Measurements from ENCODE around the gene ELMOD1.
"Not testable (repeated sequence)": the region's sequence is repeated elsewhere in the genome, so short reads cannot be mapped to it uniquely, and the experiment has no call there.

ELMOD1 gene

DNA sequence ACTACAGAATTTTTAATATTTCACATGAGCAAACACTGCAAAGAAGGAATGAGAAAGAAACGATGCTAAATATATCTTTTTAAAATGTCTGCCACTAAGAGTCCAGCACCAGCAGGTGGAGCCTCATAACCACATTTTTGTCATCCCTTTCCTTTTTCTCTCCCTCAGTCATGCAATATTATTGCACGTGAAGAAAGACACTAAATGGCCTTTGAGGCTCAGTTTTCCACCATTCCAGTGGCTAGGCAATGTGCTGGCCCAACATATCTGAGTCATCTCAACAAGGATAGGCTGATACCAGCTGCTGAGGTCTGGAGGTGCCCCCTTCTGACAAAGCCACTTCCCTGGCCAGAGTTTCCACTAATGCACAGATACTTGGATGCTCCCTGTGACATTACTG is 27.2 kb upstream of the ELMOD1 start:
- H3K9me3 ChIP-seq (ENCODE audit: low read depth, low read length), result no peaks in the 10 kb centered on the region
- no peak overlapping the region for H3K9ac ChIP-seq (ENCODE audit: insufficient read length)
- TF ChIP-seq FOXP2 (optimal IDR thresholded peaks at IDR 0.05; ENCODE audit: control extremely low read depth, extremely low read length, insufficient read depth) (no peak), EZH2 (IDR thresholded peaks at IDR 0.05) (no peak), POLR2AphosphoS5 (IDR thresholded peaks at IDR 0.05; ENCODE audit: borderline replicate concordance, low read depth, low read length) (no peak)
- DNase-seq (ENCODE audit: low read depth, low spot score), result no peak
- no peak overlapping the region for H3K27ac ChIP-seq
- H3K36me3 ChIP-seq (ENCODE audit: insufficient read depth, low read length), result peaks cover 11% of the 10 kb centered on the region; the same call in 1 of the 2 replicates
- H3K4me3 ChIP-seq, result peak overlapping the region; percentile 80

DNA sequence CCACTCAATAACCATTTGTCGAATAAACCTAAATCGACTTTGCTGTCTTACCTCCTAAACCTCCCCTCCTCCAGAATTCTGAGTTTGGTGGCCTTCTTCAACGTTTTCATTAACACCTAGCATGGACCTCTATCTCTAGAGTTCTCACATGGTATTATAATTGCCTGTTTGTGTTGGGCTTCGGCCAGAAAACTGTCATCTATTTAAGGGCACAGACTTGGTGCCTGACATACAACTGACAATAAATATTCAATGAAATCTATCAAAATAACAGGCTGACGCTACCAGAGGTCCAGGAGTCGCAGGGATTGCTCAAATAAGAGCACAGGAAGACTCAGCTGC is 26.1 kb upstream of the ELMOD1 start:
- TF ChIP-seq POLR2AphosphoS5 (IDR thresholded peaks at IDR 0.05; ENCODE audit: borderline replicate concordance, low read depth, low read length) (no peak), EZH2 (IDR thresholded peaks at IDR 0.05) (no peak), FOXP2 (optimal IDR thresholded peaks at IDR 0.05; ENCODE audit: control extremely low read depth, extremely low read length, insufficient read depth) (no peak)
- no peak overlapping the region for H3K27ac ChIP-seq
- no peaks in the 10 kb centered on the region for H3K9me3 ChIP-seq (ENCODE audit: low read depth, low read length)
- H3K4me3 ChIP-seq, result peak overlapping the region; percentile 80
- H3K9ac ChIP-seq (ENCODE audit: insufficient read length), result peak overlapping the region; percentile 61
- no peak for DNase-seq (ENCODE audit: low read depth, low spot score)
- 0 out of 2 replicates have a peak, but pooled peaks cover 2% of the 10 kb centered on the region for H3K36me3 ChIP-seq (ENCODE audit: insufficient read depth, low read length)

DNA sequence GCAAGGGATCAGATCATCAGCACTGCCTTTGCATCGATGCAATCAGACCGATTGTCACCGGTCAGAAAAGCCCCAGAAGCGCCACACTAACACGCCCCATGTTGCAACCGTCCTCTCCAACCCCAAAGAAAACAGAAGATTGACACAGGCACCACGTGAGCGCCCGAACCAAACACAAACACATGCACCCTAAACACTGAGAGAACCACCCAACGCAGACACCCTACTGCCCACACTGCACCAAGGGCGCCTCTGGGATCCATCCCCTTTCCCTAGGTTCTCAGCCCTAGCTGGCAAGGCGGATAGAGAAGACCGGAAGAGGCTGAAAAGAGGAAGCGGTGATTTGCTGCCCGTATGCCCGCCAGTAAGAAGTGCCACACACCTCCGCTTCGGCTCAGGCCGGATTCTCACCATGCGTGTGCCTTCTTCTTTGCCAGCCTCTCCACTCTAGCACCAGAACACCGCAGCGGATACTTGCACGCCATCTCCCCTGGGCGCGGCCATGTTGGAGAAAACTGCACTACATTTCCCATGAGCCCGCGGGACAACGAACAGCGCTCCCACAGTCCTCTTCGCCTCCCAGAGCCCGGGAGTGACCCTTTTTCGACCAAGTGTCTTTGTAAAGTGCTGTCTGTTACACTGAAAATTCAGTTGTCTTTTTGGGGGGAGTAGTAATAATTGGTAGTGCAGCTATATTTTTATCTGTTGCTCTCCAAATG is 25.6 kb upstream of the ELMOD1 start, which contains the start of gene ALKBH8:
Gene ALKBH8 (minus strand): TSS at position 517 of the 719 bp plus-strand sequence. CDS start 4,842 bp downstream, outside the sequence.
- TF ChIP-seq POLR2AphosphoS5 (IDR thresholded peaks at IDR 0.05; ENCODE audit: borderline replicate concordance, low read depth, low read length), result peak; percentile 71
- no peak for TF ChIP-seq EZH2 (IDR thresholded peaks at IDR 0.05)
- no peaks in the 10 kb centered on the region for H3K36me3 ChIP-seq (ENCODE audit: insufficient read depth, low read length)
- peak within 1 kb of the TSS; percentile 4; the same call in 1 of the 2 replicates for H3K27ac ChIP-seq
- DNase-seq (ENCODE audit: low read depth, low spot score), result no peak
- H3K9me3 ChIP-seq (ENCODE audit: low read depth, low read length), result no peaks in the 10 kb centered on the region
- peak within 1 kb of the TSS; percentile 80 for H3K4me3 ChIP-seq
- peak within 1 kb of the TSS; percentile 61 for H3K9ac ChIP-seq (ENCODE audit: insufficient read length)

DNA sequence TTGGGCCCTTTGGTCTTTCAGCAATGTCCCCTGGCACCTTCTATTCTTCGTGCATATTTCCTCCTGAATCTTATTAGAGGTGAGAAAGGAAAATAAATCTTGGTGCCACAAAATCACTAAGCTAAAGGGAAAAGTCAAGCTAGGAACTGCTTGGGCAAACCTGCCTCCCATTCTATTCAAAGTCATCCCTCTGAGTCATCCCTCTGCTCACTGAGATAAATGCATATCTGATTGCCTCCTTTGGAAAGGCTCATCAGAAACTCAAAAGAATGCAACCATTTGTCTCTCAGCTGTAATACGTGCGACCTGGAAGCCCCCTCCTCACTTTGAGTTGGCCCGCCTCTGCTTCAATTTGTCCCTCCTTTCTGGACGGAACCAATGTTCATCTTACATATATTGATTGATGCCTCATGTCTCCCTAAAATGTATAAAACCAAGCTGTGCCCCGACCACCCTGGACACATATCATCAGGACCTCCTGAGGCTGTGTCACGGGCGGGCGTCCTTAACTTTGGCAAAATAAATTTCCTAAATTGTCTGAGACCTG is 24.9 kb upstream of the ELMOD1 start:
- not testable (repeated sequence) for H3K36me3 ChIP-seq (ENCODE audit: insufficient read depth, low read length); H3K9me3 ChIP-seq (ENCODE audit: low read depth, low read length); H3K27ac ChIP-seq; DNase-seq (ENCODE audit: low read depth, low spot score)
- Histone ChIP-seq H3K4me3 (peak overlapping the region; percentile 80), H3K9ac (ENCODE audit: insufficient read length) (peak overlapping the region; percentile 61)

DNA sequence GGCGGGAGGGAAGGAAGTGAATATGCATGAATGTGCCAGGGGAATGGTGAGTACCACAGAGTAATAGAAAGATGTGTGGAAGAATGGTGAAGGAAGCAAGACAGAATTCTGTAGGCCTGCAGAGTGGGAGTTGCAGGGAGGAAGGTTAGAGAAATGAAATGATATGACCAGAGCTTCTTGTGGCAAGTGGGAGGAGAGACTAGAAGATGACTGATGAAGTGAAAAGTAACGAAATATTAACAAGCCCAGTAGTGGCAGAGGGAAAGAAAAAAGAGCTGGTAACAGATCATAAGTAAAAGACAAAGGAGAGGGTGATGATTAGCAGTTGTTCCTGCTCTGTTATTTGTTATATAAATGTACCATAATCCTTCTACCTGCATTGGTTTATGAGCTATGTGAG is 24.4 kb upstream of the ELMOD1 start:
- Histone ChIP-seq H3K4me3 (no peak overlapping the region), H3K36me3 (ENCODE audit: insufficient read depth, low read length) (no peaks in the 10 kb centered on the region), H3K27ac (no peak overlapping the region), H3K9me3 (ENCODE audit: low read depth, low read length) (no peaks in the 10 kb centered on the region), H3K9ac (ENCODE audit: insufficient read length) (no peak overlapping the region)
- TF ChIP-seq EZH2 (IDR thresholded peaks at IDR 0.05) (no peak), POLR2AphosphoS5 (IDR thresholded peaks at IDR 0.05; ENCODE audit: borderline replicate concordance, low read depth, low read length) (no peak), FOXP2 (optimal IDR thresholded peaks at IDR 0.05; ENCODE audit: control extremely low read depth, extremely low read length, insufficient read depth) (no peak)
- DNase-seq (ENCODE audit: low read depth, low spot score), result no peak

DNA sequence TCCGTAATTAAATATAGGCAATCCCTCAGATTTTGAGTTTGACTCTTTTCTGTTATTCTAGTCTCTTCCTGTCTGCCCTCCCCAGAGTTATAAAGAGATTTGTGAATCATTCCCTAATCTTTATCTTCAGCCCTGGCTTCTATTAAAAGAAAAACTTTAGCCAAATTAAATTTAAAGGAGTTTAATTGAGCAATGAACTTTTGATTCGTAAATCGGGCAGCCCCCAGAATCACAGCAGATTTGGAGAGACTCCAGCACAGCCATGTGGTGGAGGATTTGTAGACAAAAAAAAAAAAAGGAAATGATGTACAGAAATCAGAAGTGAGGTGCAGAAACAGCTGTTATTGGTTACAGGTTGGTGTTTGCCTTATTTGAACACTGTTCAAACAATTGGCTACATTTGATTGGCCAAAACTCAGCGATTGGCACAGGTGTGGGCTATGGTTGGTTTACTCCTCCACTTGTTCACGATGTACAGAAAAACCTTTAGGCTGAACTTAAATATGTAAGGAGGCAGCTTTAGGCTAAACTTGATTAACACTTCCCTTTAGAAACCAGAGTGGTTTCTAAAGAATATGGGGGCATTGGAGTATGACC is 23.1 kb upstream of the ELMOD1 start:
- no peak for DNase-seq (ENCODE audit: low read depth, low spot score)
- Histone ChIP-seq H3K27ac (no peak overlapping the region), H3K36me3 (ENCODE audit: insufficient read depth, low read length) (no peaks in the 10 kb centered on the region), H3K9me3 (ENCODE audit: low read depth, low read length) (no peaks in the 10 kb centered on the region), H3K4me3 (no peak overlapping the region), H3K9ac (ENCODE audit: insufficient read length) (no peak overlapping the region)
- no peak for TF ChIP-seq POLR2AphosphoS5 (IDR thresholded peaks at IDR 0.05; ENCODE audit: borderline replicate concordance, low read depth, low read length)
- no peak for TF ChIP-seq FOXP2 (optimal IDR thresholded peaks at IDR 0.05; ENCODE audit: control extremely low read depth, extremely low read length, insufficient read depth)
- TF ChIP-seq EZH2 (IDR thresholded peaks at IDR 0.05), result no peak

DNA sequence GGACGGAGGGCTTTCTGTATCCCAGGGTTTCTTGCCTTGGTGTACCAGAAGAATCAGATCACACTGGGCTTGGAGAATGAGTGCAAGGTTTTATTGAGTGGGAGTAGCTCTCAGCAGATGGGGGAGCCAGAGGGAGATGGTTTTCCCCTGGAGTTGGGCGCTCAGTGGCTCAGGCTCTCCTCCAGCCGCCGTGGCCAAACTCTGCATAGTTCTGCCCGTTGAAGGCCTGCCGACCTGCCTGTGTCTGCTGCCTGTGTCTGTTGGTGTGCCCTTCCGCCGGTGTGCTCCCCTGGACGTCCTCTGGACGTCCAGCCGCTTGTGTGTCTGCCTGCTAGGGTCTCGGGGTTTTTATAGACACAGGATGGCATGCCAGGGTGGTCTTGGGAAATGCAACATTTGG is 20.9 kb upstream of the ELMOD1 start:
- no peak overlapping the region for H3K4me3 ChIP-seq
- no peaks in the 10 kb centered on the region for H3K36me3 ChIP-seq (ENCODE audit: insufficient read depth, low read length)
- no peak for DNase-seq (ENCODE audit: low read depth, low spot score)
- H3K9me3 ChIP-seq (ENCODE audit: low read depth, low read length), result no peaks in the 10 kb centered on the region
- no peak overlapping the region for H3K27ac ChIP-seq
- TF ChIP-seq FOXP2 (optimal IDR thresholded peaks at IDR 0.05; ENCODE audit: control extremely low read depth, extremely low read length, insufficient read depth) (no peak), POLR2AphosphoS5 (IDR thresholded peaks at IDR 0.05; ENCODE audit: borderline replicate concordance, low read depth, low read length) (no peak), EZH2 (IDR thresholded peaks at IDR 0.05) (no peak)
- no peak overlapping the region for H3K9ac ChIP-seq (ENCODE audit: insufficient read length)

DNA sequence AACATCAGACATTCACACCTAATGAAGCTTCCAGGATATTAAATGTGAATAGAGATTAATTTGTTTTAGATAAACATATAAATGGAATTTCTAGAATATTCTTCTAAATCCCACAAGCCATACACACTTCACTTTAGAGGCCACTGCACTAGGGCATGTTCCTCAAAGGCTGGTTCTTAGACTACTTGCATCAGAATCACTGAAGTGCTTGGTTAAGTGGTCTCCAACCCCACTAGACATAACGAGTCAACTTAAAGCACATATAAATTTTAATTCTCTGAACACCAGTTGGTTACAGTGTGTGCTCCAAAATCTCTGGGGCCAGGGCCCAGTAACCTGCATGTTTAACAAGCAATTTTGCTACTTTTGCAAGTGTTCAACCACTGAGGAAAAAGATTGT is 17.5 kb upstream of the ELMOD1 start:
- no peak for TF ChIP-seq FOXP2 (optimal IDR thresholded peaks at IDR 0.05; ENCODE audit: control extremely low read depth, extremely low read length, insufficient read depth)
- no peak for TF ChIP-seq POLR2AphosphoS5 (IDR thresholded peaks at IDR 0.05; ENCODE audit: borderline replicate concordance, low read depth, low read length)
- no peak for TF ChIP-seq EZH2 (IDR thresholded peaks at IDR 0.05)
- no peaks in the 10 kb centered on the region for H3K9me3 ChIP-seq (ENCODE audit: low read depth, low read length)
- no peak overlapping the region for H3K27ac ChIP-seq
- DNase-seq (ENCODE audit: low read depth, low spot score), result no peak
- no peak overlapping the region for H3K9ac ChIP-seq (ENCODE audit: insufficient read length)
- H3K4me3 ChIP-seq, result no peak overlapping the region
- H3K36me3 ChIP-seq (ENCODE audit: insufficient read depth, low read length), result no peaks in the 10 kb centered on the region

DNA sequence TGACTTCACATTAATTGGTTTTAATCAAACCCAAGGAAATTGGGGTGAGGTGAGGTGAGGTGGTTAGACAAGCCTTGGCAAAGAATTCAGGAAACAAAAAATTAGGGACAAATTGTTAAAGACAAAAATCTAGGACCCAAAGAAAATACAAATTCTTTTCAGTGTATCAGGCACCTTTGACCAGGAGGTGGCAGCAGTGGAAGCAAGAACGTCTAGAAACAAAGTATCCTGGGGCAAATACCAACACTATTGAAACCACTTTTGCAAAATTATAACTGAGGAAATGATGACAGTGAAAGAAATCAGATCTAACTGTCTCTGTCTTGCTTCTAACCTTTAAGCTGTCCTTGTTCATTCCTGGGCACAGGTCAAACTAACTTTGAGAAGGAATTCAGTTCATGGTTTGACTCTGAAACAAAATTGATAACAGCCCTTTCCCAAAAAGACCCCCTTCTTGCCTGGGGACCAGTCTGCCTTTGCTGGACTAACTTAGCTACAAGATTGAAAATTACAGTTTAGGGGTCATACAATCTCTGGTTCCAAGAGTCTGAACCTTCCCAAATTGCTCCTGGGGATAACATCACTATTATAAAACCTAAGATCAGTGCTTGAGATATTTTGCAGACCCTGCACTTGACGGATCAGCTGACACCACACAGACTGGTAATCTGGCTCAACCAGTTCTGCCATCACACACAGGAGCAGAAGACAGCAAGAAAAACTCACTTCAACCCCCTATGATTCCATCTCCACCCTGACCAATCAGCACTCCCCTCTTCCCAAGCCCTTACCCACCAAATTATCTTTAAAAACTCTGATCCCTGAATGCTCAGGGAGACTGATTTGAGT is 14.2 kb upstream of the ELMOD1 start:
- H3K36me3 ChIP-seq (ENCODE audit: insufficient read depth, low read length); H3K4me3 ChIP-seq; DNase-seq (ENCODE audit: low read depth, low spot score); H3K9ac ChIP-seq (ENCODE audit: insufficient read length); H3K9me3 ChIP-seq (ENCODE audit: low read depth, low read length): not testable (repeated sequence)
- peak overlapping the region; percentile 49; the same call in 1 of the 2 replicates for H3K27ac ChIP-seq
